ENCODE data around the gene SWAP70.

Gene SWAP70

DNA sequence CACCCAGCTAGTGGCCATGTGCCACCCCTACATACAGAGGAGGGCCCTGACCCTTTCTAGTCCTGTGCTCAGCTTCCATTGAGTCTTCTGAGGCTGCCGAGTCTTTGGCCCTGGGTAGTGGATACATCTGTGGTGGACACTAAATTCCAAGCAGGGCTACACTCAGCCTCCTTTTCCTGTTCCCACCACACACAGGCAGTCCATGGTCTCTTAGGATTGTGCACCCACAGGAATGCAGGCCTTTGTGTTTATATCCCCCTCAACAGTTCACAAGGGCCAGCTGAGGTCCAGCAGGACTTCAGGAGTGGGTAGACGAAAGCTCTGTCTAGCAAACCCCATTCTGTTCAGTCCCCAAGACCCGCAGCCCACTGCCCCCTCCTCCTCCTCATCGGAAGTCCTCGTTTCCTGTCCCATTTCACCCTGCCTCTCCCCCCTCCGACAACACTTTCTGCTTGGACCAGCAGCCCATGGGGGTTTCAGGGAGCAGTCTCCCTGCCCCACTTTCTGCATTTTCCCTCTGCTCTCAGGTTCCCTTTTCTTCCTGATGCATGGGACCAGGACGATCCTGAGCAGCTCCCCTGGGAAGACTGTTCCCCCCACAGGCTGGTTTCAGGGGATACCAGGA, 91.8 kb downstream of the SWAP70 start:
- no peak for DNase-seq

DNA sequence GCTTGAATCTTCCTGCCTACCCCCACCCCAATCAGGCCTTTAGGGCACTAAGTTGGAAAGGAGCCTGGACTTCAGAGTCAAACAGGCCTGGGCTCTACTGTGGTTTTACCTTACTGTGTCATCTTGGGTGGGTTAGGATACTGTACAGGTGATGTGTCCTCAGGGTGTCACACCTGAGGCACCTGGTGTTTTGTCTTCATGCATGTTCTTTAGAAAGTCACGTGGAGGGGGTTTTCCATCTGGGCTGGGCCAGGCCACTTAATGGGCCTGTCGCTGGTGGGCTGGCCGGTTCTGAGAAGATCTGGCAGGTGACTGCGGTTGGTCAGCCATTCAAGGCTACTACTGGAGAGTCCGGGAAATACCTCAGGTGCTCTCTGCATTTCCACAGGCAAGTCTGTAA, 92.6 kb downstream of the SWAP70 start:
- no peak for DNase-seq

DNA sequence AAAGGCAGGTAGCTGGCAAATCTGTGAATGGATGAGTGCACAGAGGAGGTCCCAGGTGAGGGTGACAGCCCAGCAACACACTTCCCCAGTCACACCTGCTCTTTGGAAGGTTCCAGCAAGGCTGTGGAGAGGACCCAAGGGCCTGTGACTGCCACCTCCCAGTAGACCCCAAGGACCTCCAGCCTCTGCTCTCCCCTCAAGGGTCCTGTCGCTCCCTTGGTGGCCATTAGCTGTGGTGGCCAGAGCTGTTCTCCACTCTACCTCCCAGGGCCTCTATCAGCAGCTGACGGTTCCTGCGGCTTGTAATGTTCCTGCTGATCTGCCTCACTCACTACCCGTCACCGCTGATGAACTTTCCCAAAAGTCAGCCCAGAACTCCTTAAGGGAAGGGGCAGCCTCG, 93.0 kb downstream of the SWAP70 start:
- DNase-seq = no peak

DNA sequence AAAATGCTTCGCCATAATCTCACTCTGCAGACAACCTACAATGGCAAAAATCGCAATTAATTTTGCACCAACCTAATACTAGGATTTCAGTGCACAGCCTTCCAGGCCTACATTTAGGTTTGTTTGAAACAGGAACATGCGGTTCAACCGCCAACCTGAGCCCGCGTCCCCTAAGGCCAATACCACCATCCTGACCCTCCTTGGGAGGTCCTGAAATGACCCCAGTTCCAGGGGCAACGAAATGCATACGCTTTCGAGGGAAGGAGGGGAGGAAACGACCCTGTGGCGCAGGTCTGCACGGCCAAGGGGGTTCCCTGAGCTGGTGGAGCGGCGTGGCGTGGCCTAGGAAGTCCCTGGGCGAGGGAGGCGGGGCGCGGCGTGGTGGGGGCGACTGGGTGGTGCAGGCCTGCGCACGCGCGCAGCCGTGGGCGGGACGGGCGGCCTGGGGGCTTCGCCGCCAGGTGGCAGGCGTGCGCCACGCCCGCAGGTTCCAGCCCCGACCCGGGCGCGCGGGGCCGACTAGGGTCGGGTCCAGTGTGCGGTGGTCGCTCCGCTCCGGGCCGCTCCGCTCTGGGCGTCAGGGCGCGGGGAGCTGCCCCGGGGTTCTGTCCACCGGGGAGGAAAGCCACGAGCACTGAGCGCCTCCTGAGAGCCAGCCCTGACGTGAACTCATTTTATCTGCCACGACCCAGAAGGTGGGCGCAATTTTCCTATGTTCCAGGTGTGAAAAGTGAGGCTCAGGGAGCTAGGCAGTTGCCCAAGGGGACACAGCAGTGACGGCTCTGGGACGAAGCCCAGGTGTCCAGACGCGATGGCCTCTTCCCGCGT, 94.1 kb downstream of the SWAP70 start:
- DNase-seq = peak; percentile 65

DNA sequence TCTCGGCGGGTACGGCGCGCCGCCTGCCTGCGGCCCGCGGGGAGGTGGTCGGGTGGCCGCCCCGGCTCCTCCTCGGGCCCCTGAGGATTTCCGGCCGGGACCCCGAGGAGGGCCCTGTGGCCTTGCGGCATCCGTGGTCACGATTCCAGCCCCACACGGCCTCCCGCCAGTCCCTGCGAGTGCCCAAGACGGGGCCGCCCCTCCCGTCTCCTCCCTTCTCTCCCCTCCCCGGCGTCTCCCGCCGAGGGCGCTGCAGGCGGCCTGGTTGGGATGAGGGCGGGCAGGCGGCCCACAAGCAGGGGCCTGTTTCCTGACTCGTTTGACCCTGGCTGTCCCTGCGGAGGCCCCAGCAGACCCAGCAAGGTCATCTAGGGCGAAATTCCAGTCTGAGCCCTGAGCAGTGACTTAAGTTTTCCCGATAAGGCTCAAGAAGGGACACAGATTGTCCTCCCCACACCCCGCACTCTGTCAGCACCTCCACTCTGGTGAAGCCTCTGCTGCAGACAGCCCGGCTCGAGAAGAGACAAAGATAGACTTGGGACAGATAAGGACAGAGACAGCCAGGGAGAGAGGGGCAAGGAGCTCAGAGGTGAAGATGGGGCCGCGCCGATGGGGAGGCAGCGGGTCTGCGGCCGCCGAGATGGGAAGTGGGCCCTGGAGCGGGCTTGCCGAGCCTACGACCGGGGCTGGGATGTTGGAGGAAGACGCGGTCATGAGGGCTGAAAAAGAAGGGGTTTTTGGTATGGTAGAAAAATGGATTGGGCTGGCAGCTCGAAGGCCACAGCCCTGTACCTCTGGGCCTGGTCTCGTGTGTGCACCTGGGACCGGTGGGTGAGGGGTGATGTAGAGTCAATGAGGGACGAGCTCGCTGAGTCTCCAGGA, 95.0 kb downstream of the SWAP70 start:
- DNase-seq = peak; percentile 41

DNA sequence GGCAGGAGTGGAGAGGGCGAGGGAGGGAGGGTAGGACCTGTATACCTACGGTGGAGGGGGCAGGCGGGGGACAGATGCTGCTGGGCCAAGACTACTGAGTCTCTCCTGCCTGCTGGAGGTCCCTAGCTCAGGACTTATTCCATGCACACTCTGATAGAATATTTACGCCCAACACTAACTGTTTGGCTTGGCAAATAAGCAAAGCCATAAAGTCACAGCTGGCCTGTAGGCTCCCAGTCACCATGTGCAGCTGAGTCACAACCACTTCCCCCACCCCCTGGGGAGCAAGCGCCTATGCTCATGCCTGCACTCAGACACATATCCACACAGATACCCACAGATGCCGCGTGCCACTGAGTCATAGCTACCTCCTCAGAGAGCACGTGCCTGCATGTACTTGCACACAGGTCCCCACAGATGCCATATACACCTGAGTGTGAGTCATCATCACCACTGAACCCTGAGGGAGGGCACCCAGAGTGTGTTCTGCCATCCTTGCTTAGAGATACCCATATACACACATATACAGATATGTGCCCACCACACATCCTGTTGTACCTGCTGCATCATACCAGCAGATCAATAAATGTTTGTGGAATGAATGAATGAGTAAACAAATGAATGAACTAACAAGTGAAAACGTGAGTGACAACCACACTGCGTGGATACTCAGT, 95.8 kb downstream of the SWAP70 start:
- DNase-seq = no peak

DNA sequence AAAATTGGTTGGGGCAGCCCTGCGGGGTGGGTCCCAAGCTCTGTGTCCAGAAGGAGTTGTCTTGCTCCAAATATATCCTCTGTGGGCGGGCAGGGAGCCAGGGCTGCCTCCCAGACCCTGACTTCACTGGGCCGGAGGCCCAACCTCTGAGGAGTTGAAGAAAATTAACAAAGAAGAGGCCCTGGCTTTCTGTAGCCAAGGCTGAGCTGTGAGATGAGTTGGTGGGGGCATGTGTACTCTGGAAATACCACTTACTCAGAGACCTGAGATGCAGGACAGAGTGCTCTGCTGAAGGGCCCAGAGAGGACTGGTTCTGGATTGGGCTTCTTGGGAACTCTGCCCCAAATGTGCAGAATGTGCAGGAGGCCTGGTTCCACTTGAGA, 96.3 kb downstream of the SWAP70 start:
- no peak for DNase-seq

DNA sequence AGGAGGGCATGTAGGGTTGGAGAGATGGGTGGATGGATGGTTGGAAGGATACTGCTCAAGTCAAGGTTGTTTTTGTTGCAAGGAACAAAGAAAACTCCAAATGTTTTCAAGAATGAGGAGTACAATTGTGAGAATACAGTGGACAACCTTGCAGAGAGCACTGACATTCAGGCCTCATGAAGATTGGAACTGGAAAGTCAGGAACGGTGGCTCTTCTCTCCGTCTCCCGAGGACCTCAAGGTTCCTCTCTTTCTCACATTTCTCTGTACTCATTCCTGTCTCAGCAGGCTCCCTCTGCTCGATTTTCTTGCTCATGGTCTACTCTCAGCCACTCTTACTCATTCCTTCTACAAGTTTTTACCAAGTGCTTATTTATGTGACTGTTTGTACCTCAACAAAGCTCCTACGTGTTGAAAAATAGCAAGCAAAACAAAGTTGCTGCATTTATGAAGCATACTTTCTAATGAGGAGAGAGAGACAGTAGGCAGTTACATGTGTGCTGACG, 97.6 kb downstream of the SWAP70 start:
- DNase-seq = no peak

DNA sequence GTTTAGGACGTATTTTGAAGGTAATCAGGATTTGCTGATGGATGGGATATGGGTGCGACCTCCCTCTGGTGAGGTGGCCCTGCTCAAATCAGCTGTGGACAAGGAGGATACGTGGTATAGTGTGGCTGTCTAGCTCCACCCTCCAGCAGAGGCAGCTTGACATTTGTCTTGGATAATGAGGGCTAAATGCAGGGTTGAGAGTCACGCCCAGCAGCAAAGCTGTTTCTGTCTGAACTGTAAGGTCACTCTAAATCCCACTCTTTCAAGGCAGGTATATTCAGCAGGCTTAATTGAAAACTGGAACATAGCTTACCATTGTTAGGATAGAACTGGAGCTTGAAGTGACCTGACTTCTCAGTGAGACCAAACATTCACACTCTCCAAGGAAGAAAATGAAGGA, 98.7 kb downstream of the SWAP70 start:
- no peak for DNase-seq

DNA sequence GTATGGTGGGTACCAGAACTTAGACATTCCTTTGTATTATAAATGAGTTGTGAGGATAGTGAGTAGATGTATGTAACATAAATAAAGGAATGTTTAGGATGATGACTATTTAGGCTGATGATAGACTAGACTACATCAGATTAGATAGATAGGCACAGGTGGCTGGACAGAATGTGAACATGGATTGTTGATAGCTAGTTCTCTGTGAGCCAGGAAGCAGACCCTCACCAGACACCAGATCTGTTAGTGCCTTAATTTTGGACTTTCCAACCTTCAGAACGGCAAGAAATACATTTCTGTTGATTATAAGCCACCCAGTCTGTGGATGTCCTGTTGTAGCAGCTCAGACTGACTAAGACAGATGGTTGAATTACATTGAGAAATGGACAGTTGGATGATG, 99.4 kb downstream of the SWAP70 start:
- no peak for DNase-seq

DNA sequence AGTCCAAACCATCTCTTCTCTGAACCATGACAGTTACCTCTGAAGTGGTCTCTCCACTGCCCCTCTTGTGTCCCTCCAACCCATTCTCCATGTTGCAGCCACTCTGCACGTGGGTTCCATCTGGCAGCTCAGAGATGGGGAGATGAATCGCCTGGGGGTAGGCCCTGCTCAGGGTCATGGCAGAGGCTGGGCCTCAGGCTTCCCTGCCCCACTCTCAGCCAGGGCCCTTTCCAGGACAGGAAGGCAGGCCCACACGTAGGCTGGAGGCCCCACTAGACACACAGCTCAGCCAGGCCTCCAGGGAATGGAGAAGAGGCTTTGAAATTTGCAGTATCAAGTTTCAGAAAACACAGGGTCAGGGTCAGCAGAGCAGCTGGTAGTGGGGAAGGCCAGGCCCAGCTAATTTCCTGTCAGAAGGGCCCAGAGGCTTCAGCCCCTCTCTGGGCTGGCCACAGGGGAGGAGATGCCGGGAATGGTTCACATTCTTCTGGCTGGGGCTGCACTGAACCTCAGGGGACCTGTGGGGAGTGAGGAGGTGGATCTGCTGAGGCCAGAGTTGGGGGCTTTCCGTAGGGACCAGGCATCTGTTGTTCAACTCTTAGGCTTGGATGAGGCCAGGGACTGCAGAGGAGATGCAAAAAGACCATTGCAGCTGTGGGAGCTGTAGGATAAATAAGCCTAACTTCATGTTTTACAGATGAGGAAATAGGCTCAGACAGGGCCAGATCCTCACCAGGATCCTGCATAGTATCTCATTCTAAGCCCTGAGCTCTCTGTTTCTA, 101.6 kb downstream of the SWAP70 start:
- DNase-seq = peak; percentile 11

DNA sequence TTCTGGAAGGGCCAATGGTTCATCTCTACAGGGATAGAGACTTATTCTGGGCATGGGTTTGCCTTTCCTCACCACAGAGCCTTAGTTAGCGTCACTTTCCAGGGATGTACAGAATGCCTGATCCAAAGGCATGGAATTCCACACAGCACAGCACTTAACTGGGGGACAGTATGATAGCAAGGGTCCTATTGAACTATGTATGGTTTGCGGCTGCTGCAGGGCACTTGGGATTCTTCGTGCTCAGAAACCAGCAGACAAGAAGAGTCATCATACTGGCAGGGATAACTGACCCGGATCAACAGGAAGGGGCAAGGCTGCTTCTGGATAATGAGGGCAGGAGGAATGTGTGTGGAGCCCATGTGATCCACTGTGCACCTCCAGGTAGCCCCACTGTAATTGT, 105.7 kb downstream of the SWAP70 start:
- DNase-seq = no peak

DNA sequence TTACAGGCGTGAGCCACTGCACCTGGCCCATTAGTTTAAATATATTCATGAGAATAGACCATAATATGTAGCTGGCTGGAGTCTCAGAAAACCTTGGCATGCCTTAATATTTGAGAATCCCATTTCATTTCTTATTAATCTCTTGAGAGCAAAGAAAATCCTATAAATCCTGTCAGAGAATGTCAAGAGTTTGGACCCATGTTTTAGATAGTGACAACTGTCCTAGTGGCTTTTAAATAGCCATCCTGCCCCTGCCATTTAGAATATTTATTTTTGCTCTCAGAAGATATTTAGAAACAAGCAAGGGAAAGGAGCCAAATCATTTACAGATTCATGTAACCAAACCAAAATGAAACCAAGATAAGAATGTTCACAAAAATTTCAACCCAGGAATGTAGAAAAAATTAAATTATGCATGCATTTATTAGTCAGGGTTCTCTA, 107.2 kb downstream of the SWAP70 start:
- no peak for DNase-seq

DNA sequence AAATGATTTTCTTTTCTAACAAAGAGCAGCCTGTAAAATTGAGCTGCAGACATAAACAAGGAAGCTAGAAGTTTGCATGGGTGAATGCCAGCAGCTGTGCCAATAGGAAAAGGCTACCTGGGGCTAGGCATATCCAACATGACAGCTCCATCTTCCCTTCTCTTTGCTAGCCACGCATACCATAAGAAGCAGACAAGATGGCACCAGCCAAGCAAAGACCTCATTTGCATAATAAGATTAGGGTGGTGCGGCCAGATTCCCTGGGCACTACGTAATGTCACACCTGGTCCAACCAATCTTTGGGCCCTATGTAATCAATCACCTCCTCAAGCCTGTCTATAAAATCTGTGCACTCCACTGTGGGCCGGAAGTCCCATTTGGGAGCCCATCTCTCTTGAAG, 108.3 kb downstream of the SWAP70 start:
- DNase-seq = no peak

DNA sequence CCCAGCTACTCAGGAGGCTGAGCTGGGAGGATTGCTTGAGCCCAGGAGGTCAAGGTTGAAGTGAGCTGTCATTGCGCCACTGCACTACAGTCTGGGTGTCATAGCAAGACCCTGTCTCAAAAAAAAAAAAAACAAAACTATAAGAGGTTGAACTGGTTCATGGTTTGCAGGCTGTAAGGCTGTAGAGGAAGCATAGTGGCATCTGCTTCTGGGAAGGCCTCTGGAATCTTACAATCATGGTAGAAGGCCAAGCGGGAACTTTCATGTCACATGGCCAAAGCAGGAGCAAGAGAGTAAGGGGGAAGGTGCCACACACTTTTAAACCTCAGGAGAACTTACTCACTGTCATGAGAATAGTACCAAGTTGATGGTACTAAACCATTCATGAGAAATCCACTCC, 109.6 kb downstream of the SWAP70 start:
- no peak for DNase-seq

DNA sequence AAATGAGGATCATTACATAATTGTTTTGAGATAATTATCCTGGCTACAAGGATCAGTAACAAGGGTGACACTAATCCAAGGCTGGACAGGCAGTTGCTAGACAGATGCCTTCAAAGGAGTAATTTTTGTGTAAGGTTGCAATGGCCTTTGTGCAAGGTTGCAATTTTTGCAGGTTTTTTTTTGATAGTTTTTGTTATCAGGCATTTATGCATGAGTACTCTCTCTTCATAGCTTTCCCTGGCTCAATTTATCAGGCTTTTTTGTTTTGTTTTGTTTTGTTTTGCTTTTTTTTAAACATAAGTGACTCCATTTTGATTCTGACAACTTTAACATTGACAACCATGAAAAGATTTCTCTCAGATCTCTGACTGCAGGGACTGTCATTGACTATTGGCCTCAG, 110.2 kb downstream of the SWAP70 start:
- no peak for DNase-seq

DNA sequence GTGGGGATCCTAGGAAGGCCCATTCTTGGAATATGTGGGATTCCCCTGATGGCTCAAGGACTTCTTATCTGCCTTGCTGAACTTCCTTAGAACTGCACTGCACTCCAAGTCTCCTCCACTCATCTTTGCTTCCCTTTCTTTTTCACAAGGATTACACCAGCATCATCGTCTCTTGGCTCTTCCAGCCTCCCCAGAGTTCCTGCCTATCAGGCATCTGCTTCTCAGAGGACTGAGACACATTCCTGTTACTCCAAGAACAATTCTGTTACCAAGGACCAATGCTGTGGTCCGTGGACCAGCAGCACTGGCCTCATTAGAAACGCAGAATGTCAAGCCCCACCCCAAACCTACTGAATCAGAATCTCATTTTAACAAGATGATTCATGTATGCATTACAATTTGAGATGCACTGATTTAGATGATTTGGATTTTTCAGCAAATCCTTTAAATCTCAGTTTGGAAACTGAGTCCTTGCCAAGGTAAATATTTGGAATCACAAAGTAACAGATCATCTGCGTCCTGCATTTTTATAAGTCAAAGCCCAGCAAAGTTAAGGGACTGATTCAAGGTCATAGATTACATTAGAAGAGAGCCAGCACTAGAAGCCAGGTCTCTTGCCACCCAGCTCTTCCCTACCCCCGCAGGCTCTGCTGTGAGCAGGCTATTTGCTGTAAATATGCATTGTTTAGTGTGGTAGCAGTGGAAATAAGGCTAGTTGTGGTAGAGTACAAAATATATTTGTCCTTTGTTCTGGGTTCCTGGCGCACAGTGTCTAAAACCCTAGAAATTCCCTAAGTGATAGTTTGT, 110.9 kb downstream of the SWAP70 start:
- no peak for DNase-seq

DNA sequence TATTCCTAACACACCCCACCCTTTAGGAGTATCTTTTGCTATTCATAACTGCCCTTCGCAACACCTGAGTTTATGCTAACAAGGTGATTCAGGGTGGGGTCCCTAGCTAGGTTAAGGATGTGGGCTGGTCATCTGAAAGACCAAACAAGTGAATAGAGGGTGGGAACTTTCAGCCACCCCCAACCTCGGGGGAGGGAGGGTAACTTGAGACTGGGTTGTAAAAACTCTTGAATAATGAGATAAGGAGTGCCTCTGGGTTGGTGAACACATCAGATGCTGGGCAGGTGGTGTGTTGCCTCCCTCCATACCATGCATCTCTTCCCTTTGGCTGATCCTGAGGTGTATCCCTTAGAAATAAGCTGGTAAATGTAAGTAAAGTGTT, 111.5 kb downstream of the SWAP70 start:
- DNase-seq = no peak

DNA sequence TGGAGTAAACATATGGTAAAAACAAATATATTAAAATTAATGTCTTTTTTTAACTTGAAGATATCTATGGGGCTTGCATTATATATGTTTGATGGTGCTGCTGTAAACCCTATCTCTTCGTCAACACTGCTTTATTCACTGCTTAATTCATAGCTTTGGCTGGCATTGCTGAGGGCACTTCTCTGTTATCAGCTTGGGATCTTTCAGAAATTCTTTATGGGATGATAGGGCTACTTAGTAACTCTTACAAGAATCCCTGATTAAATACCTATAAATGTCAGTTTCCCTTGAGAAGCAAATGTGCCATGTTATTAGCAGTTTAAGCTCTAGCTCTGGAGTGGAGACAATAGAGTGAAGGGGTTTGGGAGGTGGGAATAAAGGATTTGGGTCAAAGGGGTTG, 112.3 kb downstream of the SWAP70 start:
- no peak for DNase-seq

DNA sequence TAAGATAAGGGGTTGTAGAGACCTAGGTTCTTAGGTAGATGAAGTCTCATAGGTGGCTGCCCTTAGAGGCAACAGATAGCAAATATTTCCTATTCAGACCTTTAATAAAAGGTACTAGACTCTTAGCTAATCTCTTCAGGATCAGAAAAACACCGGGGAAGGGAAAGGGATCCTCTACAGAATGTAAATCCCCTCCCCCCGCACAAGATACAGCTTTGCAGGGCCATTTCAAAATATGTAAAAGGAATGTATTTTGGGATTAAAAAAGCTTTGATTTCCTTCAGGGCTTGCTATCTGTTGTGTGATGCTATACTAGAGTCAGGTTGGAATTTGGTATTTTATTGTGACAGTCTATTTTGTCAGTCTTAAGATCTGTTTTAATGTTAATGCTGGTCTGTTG, 113.2 kb downstream of the SWAP70 start:
- no peak for DNase-seq

DNA sequence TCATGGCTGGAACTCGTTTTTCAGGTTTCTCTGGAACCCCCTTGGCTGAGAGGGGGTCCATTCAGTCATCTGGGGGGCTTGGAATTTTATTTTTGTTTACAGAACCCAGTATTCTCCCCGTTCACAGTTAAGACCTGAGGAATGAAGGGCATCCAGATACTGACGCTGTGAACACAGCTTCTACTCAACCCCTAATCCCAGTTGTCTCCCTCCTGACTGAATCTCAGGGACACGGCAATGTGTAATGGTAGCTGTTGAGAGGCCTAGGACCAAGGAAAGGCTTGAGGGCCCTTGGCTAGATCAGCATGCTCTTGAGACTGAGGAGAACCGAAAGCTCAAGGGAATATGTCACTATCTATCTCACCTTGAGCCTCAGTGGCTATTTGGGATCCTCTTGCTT, 113.6 kb downstream of the SWAP70 start:
- no peak for DNase-seq
